HS-27A (cell line): ENCODE data around the gene INSYN1.
"Not testable (repeated sequence)": the region's sequence is repeated elsewhere in the genome, so short reads cannot be mapped to it uniquely, and the experiment has no call there.

Source experiments
- DNase-seq: peaks from one replicate; pipeline ENCODE4 v3.0.0-alpha.2; 2012; ENCODE audit warnings: low read depth, missing footprints

INSYN1 gene

DNA sequence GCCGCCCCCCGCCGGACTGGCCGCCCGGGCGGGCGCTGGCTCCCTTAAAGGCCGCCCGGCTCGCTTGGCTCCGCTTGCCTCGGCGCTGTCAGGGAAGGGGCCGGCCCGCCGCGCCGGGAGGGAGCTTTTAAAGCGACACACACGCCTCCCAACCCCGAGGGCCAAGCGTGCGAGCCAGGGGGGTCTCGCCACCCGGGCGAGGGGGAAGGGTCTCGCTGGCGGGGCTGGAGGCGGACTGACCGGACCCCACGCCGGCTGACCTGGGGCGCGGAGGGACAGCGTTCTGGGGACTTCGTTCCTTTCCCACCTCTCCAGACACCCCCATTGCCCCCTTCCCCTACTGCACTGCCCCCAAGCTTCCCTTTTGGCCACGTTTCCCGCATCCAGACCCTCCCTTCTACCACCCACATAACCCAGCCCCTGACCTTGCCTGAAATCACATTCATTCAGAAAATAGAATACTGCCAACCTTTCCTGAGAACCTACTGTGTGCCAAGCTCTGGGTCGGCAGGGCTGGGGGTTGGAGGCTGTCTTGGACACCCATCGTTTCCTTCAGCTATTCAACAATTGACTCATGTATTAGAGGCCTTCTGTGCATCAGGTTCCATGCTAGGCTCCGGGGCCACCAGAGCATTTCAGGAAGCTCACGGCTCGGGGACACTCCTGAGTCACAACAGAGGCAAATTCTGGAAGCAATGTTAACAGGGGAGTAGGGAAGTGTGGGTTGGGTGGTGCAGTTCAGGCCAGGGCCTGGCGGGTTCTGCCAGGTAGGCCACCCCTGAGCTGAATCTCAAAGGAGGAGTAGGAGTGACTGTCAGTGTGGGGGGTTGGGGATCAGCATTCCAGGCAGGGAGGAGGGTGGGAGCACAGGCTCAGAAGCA is at the start of gene INSYN1:
Gene INSYN1 (minus strand): TSS at position 102 of the 881 bp plus-strand sequence. CDS start 2,221 bp downstream, outside the sequence.
- no peak for DNase-seq

GRCh38 chr15:73802431-73803041 is 49.4 kb upstream of the INSYN1 start:
- no peak for DNase-seq

- peak; percentile 56 for DNase-seq
Measured at GRCh38 chr15:73800662-73801345, 47.7 kb upstream of the INSYN1 start.

- DNase-seq: no peak
Measured at GRCh38 chr15:73799466-73799865, 46.3 kb upstream of the INSYN1 start.

DNA sequence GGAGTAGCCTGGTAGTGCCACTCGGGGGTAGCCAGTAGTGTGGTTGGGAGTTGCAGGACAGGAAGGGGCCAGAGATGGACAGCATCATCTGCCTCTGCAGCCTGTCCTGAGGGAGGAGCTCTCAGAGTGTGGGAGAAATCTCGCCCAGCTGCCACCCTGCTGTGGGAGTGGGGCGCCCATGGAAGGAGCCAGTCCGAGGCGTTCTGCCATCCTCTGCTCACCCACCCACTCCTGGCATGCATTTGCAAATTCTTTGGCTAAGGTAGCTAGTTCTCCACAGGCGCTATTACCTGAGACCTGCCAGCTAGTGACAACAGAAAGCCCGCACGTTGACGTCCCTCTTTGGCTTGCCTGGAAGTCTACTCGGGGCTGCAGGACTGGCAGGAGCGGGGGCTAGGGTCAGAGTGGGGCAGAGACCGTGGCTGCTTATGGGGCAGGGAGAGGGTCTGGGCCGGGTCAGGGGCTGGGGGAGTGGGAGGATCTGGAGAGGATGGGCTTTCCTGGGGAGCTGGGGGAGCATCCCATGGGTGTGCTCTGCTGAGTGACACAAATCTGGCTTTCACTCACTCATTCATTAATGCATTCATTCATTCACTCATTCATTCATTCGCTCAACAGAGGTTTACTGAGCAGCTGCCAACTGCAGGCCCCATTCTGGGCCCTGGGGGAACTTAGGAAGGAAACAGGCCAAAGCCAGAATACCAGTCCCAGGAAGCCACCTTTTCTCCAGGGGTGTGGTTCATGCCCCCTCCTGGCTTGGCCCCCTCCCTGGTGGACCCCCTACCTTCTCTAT is 44.4 kb upstream of the INSYN1 start:
- no peak for DNase-seq

DNA sequence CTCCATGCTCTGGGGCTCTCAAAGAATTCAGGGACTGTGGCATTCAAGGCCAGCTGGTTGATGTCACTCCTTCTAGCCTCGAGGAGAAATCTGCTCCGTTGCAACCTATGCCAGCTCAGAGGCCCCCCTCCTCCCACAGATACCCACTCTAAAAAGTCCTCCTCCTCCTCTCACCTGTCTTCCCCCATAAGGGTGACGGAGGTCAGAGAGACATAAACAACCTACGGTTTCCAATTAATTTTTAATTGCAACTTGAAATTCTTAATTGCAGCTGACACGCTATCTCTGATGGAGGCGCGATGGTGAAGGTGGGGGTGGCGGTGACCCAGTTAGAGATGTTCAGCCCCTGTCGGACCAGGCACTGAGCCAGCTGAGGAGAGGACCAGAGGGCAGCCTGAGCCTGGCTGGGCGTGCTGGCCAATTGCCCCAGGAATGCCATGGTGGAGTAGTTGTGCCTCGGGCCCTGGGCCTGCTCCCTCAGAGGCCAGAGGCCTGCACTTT is 43.2 kb upstream of the INSYN1 start:
- no peak for DNase-seq

DNA sequence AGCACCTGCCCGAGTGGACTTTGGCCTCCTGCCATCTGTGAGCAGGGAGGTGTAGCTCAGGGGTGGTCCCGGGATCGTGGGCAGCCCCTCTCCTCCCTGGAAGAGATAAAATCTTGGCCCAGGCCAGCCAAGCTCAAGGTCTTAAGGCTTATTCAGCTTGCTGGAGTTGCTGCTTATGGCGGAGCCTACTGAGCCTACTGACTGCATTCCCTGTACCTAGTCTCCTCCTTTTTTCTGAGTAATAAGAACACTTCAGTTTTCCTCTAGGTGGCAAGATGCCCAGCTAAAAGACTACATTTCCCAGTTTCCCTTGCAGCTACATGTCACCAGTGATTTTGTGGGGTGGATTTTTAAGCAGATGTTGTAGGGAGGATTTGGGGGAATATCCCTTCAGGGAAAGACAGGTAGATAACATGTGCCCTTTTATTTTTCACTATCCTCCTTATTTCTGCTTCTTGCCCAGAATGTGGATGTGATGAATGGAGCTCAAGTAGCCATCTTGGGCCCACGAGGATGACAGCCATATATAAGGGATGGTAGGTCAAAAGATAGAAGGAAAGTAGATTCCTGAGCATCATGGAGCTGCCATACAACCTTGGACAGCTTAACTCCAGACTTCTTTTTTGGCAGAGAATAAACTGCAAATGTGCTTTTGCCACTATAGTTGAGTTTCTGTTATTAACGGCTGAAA is 41.4 kb upstream of the INSYN1 start:
- DNase-seq: no peak

DNA sequence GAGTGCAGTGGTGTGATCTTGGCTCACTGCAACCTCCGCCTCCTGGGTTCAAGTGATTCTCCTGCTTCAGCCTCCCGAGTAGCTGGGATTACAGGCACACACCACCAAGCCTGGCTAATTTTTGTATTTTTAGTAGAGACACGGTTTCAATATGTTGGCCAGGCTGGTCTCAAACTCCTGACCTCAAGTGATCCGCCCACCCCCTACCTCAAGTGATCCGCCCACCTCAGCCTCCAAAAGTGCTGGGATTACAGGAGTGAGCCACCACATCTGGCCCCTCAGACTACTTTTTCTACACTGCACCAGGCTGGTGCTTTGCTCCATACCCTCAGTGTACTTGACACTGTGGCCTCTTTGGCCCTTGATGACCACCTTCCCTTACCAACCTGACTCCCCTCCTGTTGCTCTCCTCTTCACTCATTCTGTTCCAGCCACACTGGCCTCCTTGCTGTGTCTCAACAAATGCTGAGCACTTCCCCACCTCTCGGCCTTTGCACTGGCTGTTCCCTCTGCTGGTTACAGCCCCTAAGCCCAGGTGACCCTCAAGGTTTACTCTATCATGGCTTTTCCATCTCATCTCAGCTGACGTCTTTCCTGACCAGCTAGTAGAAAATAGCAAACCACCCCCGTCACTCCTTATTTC is 39.9 kb upstream of the INSYN1 start:
- DNase-seq: not testable (repeated sequence)

DNA sequence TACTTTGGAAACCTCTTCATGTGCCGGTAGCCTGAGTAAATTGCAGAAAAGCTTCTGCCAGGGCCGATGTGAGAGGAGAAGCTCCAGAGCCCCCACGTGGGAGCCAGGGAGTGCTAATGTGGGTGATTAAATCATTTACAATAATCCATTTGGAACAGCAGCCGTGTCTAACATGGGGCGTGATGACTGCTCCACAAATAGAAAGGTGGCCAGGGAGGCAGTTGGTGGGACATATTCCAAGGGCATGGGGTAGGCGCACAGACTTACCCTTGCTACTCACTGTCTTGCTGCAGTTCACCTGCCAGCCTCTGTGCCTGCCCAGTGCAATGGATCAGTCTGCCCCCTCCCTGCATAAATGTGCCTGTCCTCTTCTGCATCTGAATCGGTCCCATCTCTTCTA is 39.3 kb upstream of the INSYN1 start:
- DNase-seq: no peak

DNA sequence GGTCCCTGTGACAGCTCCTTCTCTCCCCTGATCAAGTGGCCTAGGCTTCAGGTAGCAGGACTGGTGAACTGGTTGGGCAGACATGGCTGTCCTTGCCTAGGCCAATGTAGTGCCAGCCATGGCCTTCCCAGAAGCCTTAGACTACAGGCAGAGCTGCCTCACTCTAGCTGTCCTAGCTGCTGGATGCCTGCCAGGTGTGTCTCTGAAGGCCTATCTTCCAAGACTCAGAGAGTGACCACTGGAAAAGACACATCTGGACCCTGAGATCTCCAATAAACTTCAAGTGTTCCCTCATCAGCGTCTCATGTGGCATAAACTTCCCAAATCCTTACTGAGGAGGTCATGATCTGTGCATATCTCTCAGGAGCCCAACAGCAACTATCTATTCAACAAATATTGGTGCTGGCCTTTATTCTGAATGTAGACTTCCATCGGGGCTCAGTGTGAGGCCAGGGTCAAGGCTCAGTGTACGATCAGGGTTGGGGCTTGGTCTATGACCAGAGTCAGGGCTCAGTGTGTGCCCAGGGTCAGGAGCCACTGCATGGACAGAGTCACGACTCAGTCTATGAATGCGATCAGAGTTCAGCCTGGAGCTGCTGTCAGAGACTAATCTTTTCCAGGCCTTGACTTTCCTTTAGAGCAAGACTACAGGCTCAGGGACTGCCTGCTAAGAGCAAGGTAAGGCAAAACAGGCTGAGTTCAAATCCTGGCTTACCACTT is 36.5 kb upstream of the INSYN1 start:
- no peak for DNase-seq

DNA sequence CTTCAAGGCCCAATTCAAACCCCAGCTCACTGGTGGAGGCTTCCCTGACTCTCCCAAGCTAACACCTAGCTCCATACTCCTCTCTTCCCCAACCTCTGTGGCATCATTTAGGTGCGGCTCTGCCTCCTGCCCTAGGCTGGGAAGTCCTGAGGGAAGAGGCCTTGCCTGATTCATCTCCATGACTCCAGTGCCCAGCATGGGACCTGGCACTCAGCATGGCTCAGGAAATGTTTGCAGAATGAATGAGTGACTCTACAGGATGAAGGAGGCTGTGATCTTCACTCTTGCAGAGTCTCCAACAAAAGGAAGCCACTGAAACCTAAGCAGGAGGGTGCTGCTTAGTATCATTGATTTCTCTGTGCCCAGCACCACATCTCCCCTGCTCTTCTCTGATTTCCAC is 34.5 kb upstream of the INSYN1 start:
- no peak for DNase-seq

DNA sequence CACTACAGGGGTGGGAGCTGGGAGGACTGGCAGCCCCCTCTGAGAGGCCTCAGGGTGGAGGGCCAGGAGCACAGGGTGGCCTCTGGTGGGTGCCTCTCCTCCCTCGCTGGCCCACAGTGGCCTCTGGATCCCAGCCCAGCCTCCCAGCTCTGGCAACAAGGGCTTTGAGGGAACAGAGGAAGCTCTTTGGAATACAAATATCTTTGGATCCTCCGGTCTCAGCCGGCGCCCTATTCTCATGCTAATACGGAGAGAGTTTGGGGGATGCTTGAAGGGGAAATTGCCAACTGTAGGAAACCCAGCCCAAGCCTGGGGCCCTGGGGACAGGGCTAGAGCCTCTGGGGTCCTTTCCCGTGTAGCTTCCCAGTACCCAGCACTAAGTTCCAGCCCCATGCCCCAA is 33.4 kb upstream of the INSYN1 start:
- DNase-seq: no peak

DNA sequence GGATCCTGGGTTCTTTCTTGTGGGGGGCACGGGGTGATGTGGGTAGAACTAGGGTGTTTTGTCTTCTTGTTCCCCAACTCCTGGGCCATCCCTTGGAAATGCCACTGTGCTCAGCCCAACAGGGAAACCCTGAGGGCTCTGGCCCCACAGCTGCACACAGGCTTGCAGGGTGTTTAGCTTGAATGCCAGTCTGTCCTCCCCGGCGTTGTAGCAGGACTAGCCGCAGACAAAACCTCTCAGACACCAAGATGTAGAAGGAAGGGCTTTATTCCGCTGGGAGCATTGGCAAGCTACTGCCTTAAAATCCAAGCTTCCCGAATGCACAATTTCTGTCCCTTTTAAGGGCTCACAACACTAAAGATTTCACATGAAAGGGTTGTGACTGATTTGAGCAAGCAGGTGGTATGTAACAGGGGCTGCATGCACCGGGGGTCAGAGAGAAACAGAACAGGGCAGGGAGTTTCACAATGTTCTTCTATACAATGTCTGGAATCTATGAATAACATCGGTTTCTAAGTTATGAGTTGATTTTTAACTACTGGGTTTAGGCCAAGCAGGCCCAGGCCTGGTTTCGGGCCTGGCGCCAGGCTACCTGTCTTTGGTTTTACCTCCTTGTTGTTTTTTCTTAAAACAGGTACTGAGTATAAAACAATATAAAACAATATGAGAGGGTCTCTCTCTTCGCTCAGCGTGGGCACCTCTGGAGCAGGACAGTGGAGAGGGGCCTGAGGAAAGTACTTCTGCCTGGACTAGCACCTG is 32.3 kb upstream of the INSYN1 start:
- not testable (repeated sequence) for DNase-seq

DNA sequence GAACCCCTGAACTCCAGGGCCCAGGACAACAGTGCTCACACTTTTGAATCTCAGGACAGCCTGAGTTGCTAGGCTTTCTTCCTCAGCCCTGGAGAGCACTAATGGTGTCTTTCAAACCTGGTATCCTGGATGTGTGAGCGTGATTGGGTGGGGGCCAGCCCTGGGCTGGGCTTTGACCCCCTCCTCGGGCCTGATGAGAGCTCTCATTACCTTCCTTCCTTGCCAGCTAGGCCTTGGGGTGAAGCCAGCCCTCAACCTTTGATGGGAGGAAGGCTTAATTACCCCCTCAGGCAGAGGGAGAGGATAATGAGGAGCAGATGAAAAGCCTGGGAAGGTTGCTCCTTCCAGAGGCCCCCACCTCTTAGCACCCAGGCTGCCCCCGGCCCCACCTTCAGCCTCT is 31.1 kb upstream of the INSYN1 start:
- no peak for DNase-seq

- no peak for DNase-seq
Measured at GRCh38 chr15:73782344-73782959, 29.3 kb upstream of the INSYN1 start.

DNA sequence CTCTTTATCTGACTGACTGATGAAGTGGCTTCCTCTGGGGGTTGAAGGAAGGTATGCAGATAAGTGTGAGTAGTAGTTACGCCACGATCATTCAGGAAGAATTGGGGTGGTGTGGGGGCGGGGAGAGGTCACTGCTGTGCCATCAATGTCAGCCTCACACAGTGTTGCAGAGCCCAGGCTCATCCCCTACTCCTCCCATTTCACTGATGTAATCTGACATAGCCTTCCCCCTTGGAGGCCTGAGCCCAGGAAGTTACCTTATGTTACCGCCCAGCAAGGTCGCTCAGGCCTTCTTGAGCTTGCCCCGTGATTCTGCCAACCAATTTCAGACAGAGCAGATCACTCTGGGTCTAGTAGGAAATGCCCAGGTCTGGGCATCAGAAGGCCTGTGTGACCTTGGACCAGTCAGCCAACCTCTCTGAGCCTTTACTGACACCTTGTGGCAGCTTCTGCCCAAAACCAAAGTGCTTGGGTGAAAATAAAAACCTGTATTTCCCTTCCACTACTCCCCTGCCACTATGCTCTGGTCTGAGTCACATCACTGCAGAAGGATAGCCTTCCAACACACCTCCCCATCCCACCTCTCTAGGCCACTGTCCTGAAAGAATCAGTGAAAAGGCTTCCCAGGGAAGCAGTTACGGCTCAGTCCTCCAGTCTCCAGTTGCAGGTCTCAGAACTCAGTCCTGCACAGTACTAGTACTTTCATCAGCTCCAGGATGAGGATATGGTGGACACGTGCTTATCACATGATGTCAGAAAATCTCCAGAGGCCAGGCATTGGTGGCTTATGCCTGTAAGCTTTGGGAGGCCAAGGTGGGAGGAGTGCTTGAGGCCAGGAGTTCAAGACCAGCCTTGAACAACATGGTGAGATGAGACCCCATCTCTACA is 28.1 kb upstream of the INSYN1 start:
- DNase-seq: peak; percentile 22

DNA sequence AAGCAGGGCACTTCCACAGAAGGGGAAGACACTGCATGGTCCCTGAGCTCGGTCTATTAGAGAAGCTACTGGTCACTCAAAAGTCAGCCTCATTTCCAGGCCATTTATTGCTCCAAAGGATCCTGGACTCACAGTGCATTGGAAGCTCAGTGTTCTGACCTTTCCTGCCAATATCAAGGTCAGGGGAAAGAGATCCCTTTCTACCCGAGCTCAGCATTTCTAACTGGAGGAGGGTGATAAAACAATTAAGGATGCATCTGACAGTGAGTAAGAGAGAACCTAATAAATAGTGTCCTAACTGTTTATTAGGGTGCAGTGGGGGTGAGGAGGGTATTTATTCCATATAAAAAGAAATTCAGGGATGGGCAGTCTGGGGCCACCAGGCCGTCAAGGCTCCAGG is 26.8 kb upstream of the INSYN1 start:
- no peak for DNase-seq

DNA sequence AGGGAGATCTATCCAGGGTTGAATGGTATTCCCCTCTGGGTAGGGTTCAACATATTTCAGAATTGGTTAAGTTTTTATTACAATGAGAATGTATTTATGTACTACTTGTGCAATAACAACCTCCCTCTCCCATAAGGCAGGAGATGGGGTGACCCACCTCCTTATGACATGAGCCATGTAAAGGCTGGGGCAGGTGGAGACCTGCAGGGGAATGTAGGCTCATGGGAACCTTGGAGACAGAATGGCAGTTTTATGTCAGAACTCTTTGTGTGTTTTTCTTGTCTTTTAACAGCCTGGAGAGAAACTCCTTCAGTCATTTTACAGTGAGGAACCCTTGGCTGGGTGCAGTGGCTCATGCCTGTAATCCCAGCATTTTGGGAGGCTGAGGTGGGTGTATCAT is 24.6 kb upstream of the INSYN1 start:
- no peak for DNase-seq
